AG10803 (cell line): ENCODE measurements around the gene RASL10B.

ENCODE experiments used
- DNase-seq: peaks from one replicate; pipeline ENCODE4 v3.0.0; 2010; ENCODE audit warnings: low read depth
- H3K4me3 ChIP-seq: 2 replicates; pipeline ENCODE4 v1.5.1; 2011; ENCODE audit warnings: mild to moderate bottlenecking, low read length, control low read depth
- CTCF ChIP-seq: conservative IDR thresholded peaks from 2 replicates; pipeline ENCODE4 v1.5.1; 2011; ENCODE audit warnings: mild to moderate bottlenecking, low read length, control low read depth, inconsistent platforms

Gene RASL10B

GRCh38 chr17:35731239-35731916, at the start of gene RASL10B:
RASL10B (plus strand) TSS chr17:35731639; CDS start chr17:35735185, 3,546 bp downstream.
- peak; percentile 22 for DNase-seq

GRCh38 chr17:35683591-35683990, 47.8 kb upstream of the RASL10B start:
- no peak overlapping the region for H3K4me3 ChIP-seq
- no peak for TF ChIP-seq CTCF
- no peak for DNase-seq

More at GRCh38 chr17:35731239-35731916, at the start of gene RASL10B:
- peak within 1 kb of the TSS; percentile 57 for H3K4me3 ChIP-seq
- no peak for TF ChIP-seq CTCF

GRCh38 chr17:35684055-35684802, 47.2 kb upstream of the RASL10B start:
- no peak for TF ChIP-seq CTCF
- DNase-seq: peak; percentile 70
- no peak overlapping the region for H3K4me3 ChIP-seq

GRCh38 chr17:35692512-35693210, 38.8 kb upstream of the RASL10B start:
- DNase-seq: no peak
- no peak for TF ChIP-seq CTCF
- H3K4me3 ChIP-seq: no peak overlapping the region

- H3K4me3 ChIP-seq: no peak overlapping the region
- DNase-seq: no peak
These were observed 37.8 kb upstream of the RASL10B start for GRCh38 chr17:35693662-35694061.

GRCh38 chr17:35694906-35695305, 36.5 kb upstream of the RASL10B start:
- TF ChIP-seq CTCF: no peak
- H3K4me3 ChIP-seq: no peak overlapping the region
- DNase-seq: no peak

More at GRCh38 chr17:35693662-35694061, 37.8 kb upstream of the RASL10B start:
- no peak for TF ChIP-seq CTCF
